ENCODE measurements around the gene SEMA4D.

GRCh38 chr9:89539374-89539773, 41.5 kb upstream of the SEMA4D start:
- TF ChIP-seq POLR2A (IDR thresholded peaks at IDR 0.05) (no peak), CTCF (IDR thresholded peaks at IDR 0.05) (no peak)
